PC-9 (cell line): ENCODE measurements around the gene CCDC148.

Experiments used
- CTCF ChIP-seq: fragments of 200-600 bp; sonication (generic); conservative IDR thresholded peaks from 2 replicates; pipeline ENCODE4 v1.6.1; 2017; ENCODE audit warnings: mixed run types, antibody characterized with exemption, mild to moderate bottlenecking, moderate library complexity
- EZH2 ChIP-seq: fragments of 200-600 bp; sonication (generic); IDR thresholded peaks from 2 replicates; pipeline ENCODE4 v1.8.0; 2017; ENCODE audit warnings: antibody characterized with exemption, low read depth

GRCh38 chr2:158380746-158381145, 75.8 kb downstream of the CCDC148 start:
- TF ChIP-seq CTCF (no peak), EZH2 (no peak)
